Measurements from ENCODE around the gene LMOD2.
A peak's percentile ranks its signal among the peaks of the same experiment; 100 is the strongest.

The LMOD2 gene

GRCh38 chr7:123637878-123638277 is 17.8 kb upstream of the LMOD2 start:
- TF ChIP-seq CTCF (IDR thresholded peaks at IDR 0.05; ENCODE audit: control insufficient read depth, extremely low read depth, insufficient read depth) = no peak
- no peak overlapping the region for H3K4me3 ChIP-seq (ENCODE audit: low read depth, low read length)
- no peak for DNase-seq (ENCODE audit: low read depth)

- no peak for TF ChIP-seq CTCF (IDR thresholded peaks at IDR 0.05; ENCODE audit: control insufficient read depth, extremely low read depth, insufficient read depth)
- H3K4me3 ChIP-seq (ENCODE audit: low read depth, low read length) = no peak overlapping the region
- no peak for DNase-seq (ENCODE audit: low read depth)
These were observed 16.0 kb upstream of the LMOD2 start for GRCh38 chr7:123639631-123640030.

- no peak overlapping the region for H3K4me3 ChIP-seq (ENCODE audit: low read depth, low read length)
- no peak for DNase-seq (ENCODE audit: low read depth)
- TF ChIP-seq CTCF (IDR thresholded peaks at IDR 0.05; ENCODE audit: control insufficient read depth, extremely low read depth, insufficient read depth) = no peak
These were observed 15.1 kb upstream of the LMOD2 start for GRCh38 chr7:123640583-123640982.

- TF ChIP-seq CTCF (IDR thresholded peaks at IDR 0.05; ENCODE audit: control insufficient read depth, extremely low read depth, insufficient read depth) = no peak
- no peak overlapping the region for H3K4me3 ChIP-seq (ENCODE audit: low read depth, low read length)
- no peak for DNase-seq (ENCODE audit: low read depth)
These were observed 13.8 kb upstream of the LMOD2 start for GRCh38 chr7:123641901-123642300.

- DNase-seq (ENCODE audit: low read depth) = peak; percentile 68
- TF ChIP-seq CTCF (IDR thresholded peaks at IDR 0.05; ENCODE audit: control insufficient read depth, extremely low read depth, insufficient read depth) = no peak
These were observed 11.9 kb upstream of the LMOD2 start for GRCh38 chr7:123643495-123644441.

GRCh38 chr7:123645516-123645915 is 10.2 kb upstream of the LMOD2 start:
- DNase-seq (ENCODE audit: low read depth) = no peak
- TF ChIP-seq CTCF (IDR thresholded peaks at IDR 0.05; ENCODE audit: control insufficient read depth, extremely low read depth, insufficient read depth) = no peak
- no peak overlapping the region for H3K4me3 ChIP-seq (ENCODE audit: low read depth, low read length)

More at GRCh38 chr7:123643495-123644441, 11.9 kb upstream of the LMOD2 start:
- no peak overlapping the region for H3K4me3 ChIP-seq (ENCODE audit: low read depth, low read length)
